Osteoblast (primary cell): ENCODE results near the gene MACROD2. TPM values are rescaled to one million over a fixed set of nuclear protein-coding genes. Genes with fewer than 3 reads are reported as not detected.

Experiments
- DNase-seq: peaks from one replicate; pipeline ENCODE4 v3.0.0; 2011; ENCODE audit warnings: low spot score, mixed read lengths; ENCODE audit not compliant: insufficient read length; ENCODE audit errors: missing footprints
- H2AFZ ChIP-seq: 2 replicates; pipeline ENCODE4 v1.6.0; 2011; ENCODE audit warnings: mild to moderate bottlenecking, low read length
- H3K27ac ChIP-seq: 2 replicates; pipeline ENCODE4 v1.5.1; 2011; ENCODE audit warnings: mild to moderate bottlenecking, low read depth, low read length, moderate library complexity
- H3K27me3 ChIP-seq: 2 replicates; pipeline ENCODE4 v1.6.0; 2012; ENCODE audit warnings: mild to moderate bottlenecking, control low read depth, inconsistent platforms, low read length, moderate library complexity; ENCODE audit not compliant: insufficient read depth
- H3K36me3 ChIP-seq: 2 replicates; pipeline ENCODE4 v1.5.1; 2011; ENCODE audit warnings: mild to moderate bottlenecking, low read length, control low read depth, moderate library complexity; ENCODE audit not compliant: insufficient read depth
- H3K4me1 ChIP-seq: 2 replicates; pipeline ENCODE4 v1.5.1; 2011; ENCODE audit warnings: mild to moderate bottlenecking, low read length, control low read depth, moderate library complexity; ENCODE audit not compliant: insufficient read depth
- H3K4me2 ChIP-seq: 2 replicates; pipeline ENCODE4 v1.6.0; 2011; ENCODE audit warnings: mild to moderate bottlenecking, low read length; ENCODE audit not compliant: insufficient read depth
- H3K4me3 ChIP-seq: fragments of 200-600 bp; sonication (generic); 3 replicates; pipeline ENCODE4 v1.5.1; 2012; ENCODE audit warnings: mild to moderate bottlenecking, low read length, inconsistent platforms; ENCODE audit not compliant: insufficient read depth
- H3K79me2 ChIP-seq: 2 replicates; pipeline ENCODE4 v1.6.0; 2012; ENCODE audit warnings: mild to moderate bottlenecking, low read length, control low read depth, inconsistent platforms; ENCODE audit not compliant: insufficient read depth
- H3K9me3 ChIP-seq: 2 replicates; pipeline ENCODE4 v1.5.1; 2011; ENCODE audit warnings: low read depth, low read length, control low read depth
- H4K20me1 ChIP-seq: 2 replicates; pipeline ENCODE4 v1.6.0; 2012; ENCODE audit warnings: mild to moderate bottlenecking, low read length, control low read depth; ENCODE audit not compliant: insufficient read depth
- CTCF ChIP-seq: IDR thresholded peaks from 2 replicates; pipeline ENCODE4 v1.5.1; 2011; ENCODE audit warnings: mild to moderate bottlenecking, low read depth, low read length, moderate library complexity; ENCODE audit errors: extremely low read depth
- total RNA-seq: library from RNA; depleted of rRNA; stranded (reverse); fragments of >200 nt; gene quantifications from 2 replicates; pipeline ENCODE4 v1.2.3, GENCODE V29; 2012

The MACROD2 gene
- total RNA-seq, 1 donor: 4.0 TPM

- no peak for DNase-seq
- H3K4me2 ChIP-seq: no peak overlapping the region
- no peak for TF ChIP-seq CTCF
- H3K27me3 ChIP-seq: no peaks in the 10 kb centered on the region
- H3K27ac ChIP-seq: no peak overlapping the region
- H3K4me3 ChIP-seq: no peak overlapping the region
- H2AFZ ChIP-seq: no peak overlapping the region
- H3K9me3 ChIP-seq: no peaks in the 10 kb centered on the region
- no peaks in the 10 kb centered on the region for H3K4me1 ChIP-seq
- H4K20me1 ChIP-seq: no peaks in the 10 kb centered on the region
- no peaks in the 10 kb centered on the region for H3K79me2 ChIP-seq
- H3K36me3 ChIP-seq: no peaks in the 10 kb centered on the region
These were observed 152.7 kb downstream of the MACROD2 start for GRCh38 chr20:14148042-14148441.

DNA sequence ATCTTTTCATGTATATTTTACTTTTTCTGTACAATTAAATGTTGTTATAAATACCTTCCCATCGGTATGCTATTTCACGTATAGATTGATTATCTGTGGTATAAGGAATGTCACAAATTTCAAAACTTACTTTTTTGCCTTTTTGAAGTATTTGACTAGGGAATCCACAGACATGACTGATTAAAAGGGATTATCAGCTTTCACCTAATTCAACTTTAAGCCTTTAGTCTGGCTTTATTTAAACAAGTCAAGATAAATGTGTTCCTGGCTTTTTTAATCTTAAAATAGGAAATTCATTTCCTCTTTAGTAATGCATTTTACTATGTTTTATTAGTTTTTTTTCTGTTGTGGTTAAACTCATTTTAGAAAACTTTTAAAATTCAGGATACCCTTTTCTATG is 160.0 kb downstream of the MACROD2 start:
- no peak for DNase-seq
- Histone ChIP-seq H2AFZ (no peak overlapping the region), H3K9me3 (no peaks in the 10 kb centered on the region), H3K27ac (no peak overlapping the region), H4K20me1 (no peaks in the 10 kb centered on the region), H3K27me3 (no peaks in the 10 kb centered on the region), H3K4me2 (no peak overlapping the region), H3K36me3 (no peaks in the 10 kb centered on the region), H3K4me1 (no peaks in the 10 kb centered on the region), H3K4me3 (no peak overlapping the region), H3K79me2 (no peaks in the 10 kb centered on the region)
- no peak for TF ChIP-seq CTCF

DNA sequence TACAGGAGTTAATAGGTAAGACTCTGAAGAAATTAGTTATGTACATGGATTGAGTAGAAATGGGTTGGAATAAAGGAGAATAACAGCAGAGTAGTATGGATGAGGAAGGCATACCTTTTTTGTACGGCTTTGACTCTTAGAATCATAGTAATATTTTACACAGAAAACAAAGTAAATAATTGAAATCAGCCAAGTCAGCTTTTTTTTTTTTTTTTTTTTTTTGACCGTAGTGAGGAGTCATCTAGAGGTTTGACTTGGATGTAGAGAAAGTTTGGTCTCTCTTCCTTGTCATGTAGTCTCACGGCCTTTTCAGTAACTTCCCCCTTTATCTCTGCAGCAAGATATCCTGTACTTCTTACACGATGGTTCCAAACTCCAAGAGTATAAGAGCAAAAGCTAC is 183.2 kb downstream of the MACROD2 start:
- DNase-seq: no peak

GRCh38 chr20:14178952-14179351 is 183.6 kb downstream of the MACROD2 start:
- Histone ChIP-seq H3K36me3 (no peaks in the 10 kb centered on the region), H2AFZ (no peak overlapping the region), H3K9me3 (peaks cover 2% of the 10 kb centered on the region), H3K4me1 (no peaks in the 10 kb centered on the region), H4K20me1 (no peaks in the 10 kb centered on the region), H3K27ac (no peak overlapping the region), H3K4me2 (no peak overlapping the region), H3K4me3 (no peak overlapping the region), H3K79me2 (no peaks in the 10 kb centered on the region), H3K27me3 (no peaks in the 10 kb centered on the region)
- DNase-seq: no peak
- no peak for TF ChIP-seq CTCF

More for the DNA sequence above, 183.2 kb downstream of the MACROD2 start:
- Histone ChIP-seq H3K27ac (no peak overlapping the region), H2AFZ (no peak overlapping the region), H3K9me3 (peaks cover 3% of the 10 kb centered on the region), H3K36me3 (no peaks in the 10 kb centered on the region), H3K4me3 (no peak overlapping the region), H3K4me2 (no peak overlapping the region), H3K79me2 (no peaks in the 10 kb centered on the region), H4K20me1 (no peaks in the 10 kb centered on the region), H3K4me1 (no peaks in the 10 kb centered on the region), H3K27me3 (no peaks in the 10 kb centered on the region)
- no peak for TF ChIP-seq CTCF
